H9 (cell line): Measurements from ENCODE around the gene GNB1L. TPM values are rescaled to one million over a fixed set of nuclear protein-coding genes. Genes with fewer than 3 reads are reported as not detected.

ENCODE experiments used
- DNase-seq: peaks from one replicate; pipeline ENCODE4 v3.0.0-alpha.2; 2017
- H2AFZ ChIP-seq: one replicate; pipeline ENCODE4 v1.6.1; 2013; ENCODE audit warnings: mild to moderate bottlenecking, low read length, control low read depth, moderate library complexity
- H2AK5ac ChIP-seq: 2 replicates; pipeline ENCODE4 v1.6.1; 2013; ENCODE audit warnings: low read length, control low read depth, mixed read lengths; ENCODE audit not compliant: insufficient read length
- H2BK120ac ChIP-seq: one replicate; pipeline ENCODE4 v1.6.1; 2013; ENCODE audit warnings: low read depth, mild to moderate bottlenecking, low read length, control low read depth, inconsistent platforms; ENCODE audit not compliant: poor library complexity, severe bottlenecking
- H2BK12ac ChIP-seq: 2 replicates; pipeline ENCODE4 v1.6.1; 2013; ENCODE audit warnings: low read length, control low read depth, mixed read lengths, low read depth; ENCODE audit not compliant: insufficient read length
- H2BK15ac ChIP-seq: 2 replicates; pipeline ENCODE4 v1.6.1; 2013; ENCODE audit warnings: low read depth, low read length, control low read depth
- H2BK20ac ChIP-seq: one replicate; pipeline ENCODE4 v1.6.1; 2013; ENCODE audit warnings: low read depth, mild to moderate bottlenecking, low read length, control low read depth, inconsistent platforms; ENCODE audit not compliant: poor library complexity, severe bottlenecking
- H2BK5ac ChIP-seq: 2 replicates; pipeline ENCODE4 v1.6.1; 2013; ENCODE audit warnings: low read length, control low read depth, mixed read lengths; ENCODE audit not compliant: insufficient read length
- H3K14ac ChIP-seq: 2 replicates; pipeline ENCODE4 v1.6.1; 2013; ENCODE audit warnings: low read length, control low read depth; ENCODE audit not compliant: insufficient read depth
- H3K18ac ChIP-seq: 2 replicates; pipeline ENCODE4 v1.6.1; 2013; ENCODE audit warnings: low read depth, mild to moderate bottlenecking, mixed read lengths, low read length, control low read depth; ENCODE audit not compliant: insufficient read length
- H3K23ac ChIP-seq: 2 replicates; pipeline ENCODE4 v1.6.1; 2013; ENCODE audit warnings: low read length, control low read depth, mixed read lengths, low read depth; ENCODE audit not compliant: insufficient read length
- H3K23me2 ChIP-seq: 2 replicates; pipeline ENCODE4 v1.6.1; 2013; ENCODE audit warnings: low read depth, mild to moderate bottlenecking, mixed read lengths, low read length, control low read depth; ENCODE audit not compliant: insufficient read length, poor library complexity, severe bottlenecking
- H3K27ac ChIP-seq: 2 replicates; pipeline ENCODE4 v1.5.1; 2013; ENCODE audit warnings: low read length, control low read depth, mixed read lengths, low read depth; ENCODE audit not compliant: insufficient read length
- H3K27me3 ChIP-seq: 2 replicates; pipeline ENCODE4 v1.6.1; 2013; ENCODE audit warnings: low read length, control low read depth, inconsistent platforms; ENCODE audit not compliant: insufficient read depth
- H3K4ac ChIP-seq: 2 replicates; pipeline ENCODE4 v1.6.1; 2013; ENCODE audit warnings: low read depth, mild to moderate bottlenecking, control low read depth, inconsistent platforms, low read length, moderate library complexity
- H3K4me1 ChIP-seq: 2 replicates; pipeline ENCODE4 v1.6.1; 2013; ENCODE audit warnings: low read length, control low read depth, inconsistent platforms; ENCODE audit not compliant: insufficient read depth
- H3K4me2 ChIP-seq: 2 replicates; pipeline ENCODE4 v1.6.1; 2013; ENCODE audit warnings: low read length, control low read depth, mixed read lengths; ENCODE audit not compliant: insufficient read length, insufficient read depth
- H3K56ac ChIP-seq: 2 replicates; pipeline ENCODE4 v1.6.1; 2013; ENCODE audit warnings: low read depth, mild to moderate bottlenecking, mixed read lengths, low read length, control low read depth; ENCODE audit not compliant: insufficient read length
- H3K79me1 ChIP-seq: 2 replicates; pipeline ENCODE4 v1.6.1; 2013; ENCODE audit warnings: low read depth, mild to moderate bottlenecking, moderate library complexity, low read length, control low read depth, inconsistent platforms; ENCODE audit not compliant: insufficient read depth, poor library complexity, severe bottlenecking
- H3K79me2 ChIP-seq: 2 replicates; pipeline ENCODE4 v1.6.1; 2013; ENCODE audit warnings: low read length, control low read depth, inconsistent platforms; ENCODE audit not compliant: insufficient read depth
- H3K9ac ChIP-seq: 2 replicates; pipeline ENCODE4 v1.6.1; 2013; ENCODE audit warnings: low read length, control low read depth, mixed read lengths; ENCODE audit not compliant: insufficient read length; ENCODE audit errors: extremely low read depth
- H3K9me3 ChIP-seq: one replicate; pipeline ENCODE4 v1.6.1; 2013; ENCODE audit warnings: low read depth, low read length, inconsistent platforms; ENCODE audit not compliant: control insufficient read depth
- H3T11ph ChIP-seq: one replicate; pipeline ENCODE4 v1.6.1; 2013; ENCODE audit warnings: mild to moderate bottlenecking, low read length, control low read depth, inconsistent platforms
- H4K20me1 ChIP-seq: one replicate; pipeline ENCODE4 v1.6.1; 2013; ENCODE audit not compliant: control insufficient read depth, insufficient read length, insufficient read depth
- H4K5ac ChIP-seq: 2 replicates; pipeline ENCODE4 v1.6.1; 2013; ENCODE audit warnings: low read depth, mild to moderate bottlenecking, mixed read lengths, low read length, control low read depth; ENCODE audit not compliant: insufficient read length
- H4K8ac ChIP-seq: replicated peaks from 2 replicates; pipeline ENCODE4 v1.6.1; 2013; ENCODE audit warnings: low read length, control low read depth, mixed read lengths, low read depth; ENCODE audit not compliant: insufficient read length
- H4K91ac ChIP-seq: 2 replicates; pipeline ENCODE4 v1.6.1; 2013; ENCODE audit warnings: low read depth, mild to moderate bottlenecking, moderate library complexity, mixed read lengths, low read length, control low read depth; ENCODE audit not compliant: insufficient read length
- H3K27ac Mint-ChIP-seq, 3 experiments: 2 replicates in 2 of 3; 3 replicates in 1 of 3; pipeline ENCODE4 v1.8.0; 2020 to 2021; ENCODE audit warnings: mixed read lengths in 3 of 3, mild to moderate bottlenecking in 1 of 3, moderate library complexity in 1 of 3
- H3K27me3 Mint-ChIP-seq: 2 replicates; pipeline ENCODE4 v1.8.0; 2021; ENCODE audit warnings: low read depth, mild to moderate bottlenecking, moderate library complexity, mixed read lengths
- H3K36me3 Mint-ChIP-seq, 3 experiments: 2 replicates in 2 of 3; 3 replicates in 1 of 3; pipeline ENCODE4 v1.8.0; 2020 to 2021; ENCODE audit warnings: low read depth in 3 of 3, mixed read lengths in 3 of 3; ENCODE audit not compliant: insufficient read depth in 1 of 3
- H3K4me1 Mint-ChIP-seq, 2 experiments: 2 replicates each; pipeline ENCODE4 v1.8.0; 2020; ENCODE audit warnings: mixed read lengths in 2 of 2
- H3K4me3 Mint-ChIP-seq, 2 experiments: 2 replicates in 1 of 2; 3 replicates in 1 of 2; pipeline ENCODE4 v1.8.0; 2020 to 2021; ENCODE audit warnings: mild to moderate bottlenecking in 2 of 2, mixed read lengths in 2 of 2, moderate library complexity in 1 of 2
- H3K9me3 Mint-ChIP-seq, 2 experiments: 2 replicates in 1 of 2; 3 replicates in 1 of 2; pipeline ENCODE4 v1.8.0; 2020; ENCODE audit warnings: mild to moderate bottlenecking in 2 of 2, mixed read lengths in 2 of 2, moderate library complexity in 1 of 2
- WGBS: extraction: QIAGEN DNeasy Blood & Tissue Kit; methylation state at CpG from one replicate; pipeline ENCODE4 v1.1.7; 2013; ENCODE audit warnings: missing lambda C conversion rate, low lambda C conversion rate, mixed read lengths; ENCODE audit not compliant: insufficient read length; ENCODE audit errors: extremely low coverage; 5-methylcytosine and 5-hydroxymethylcytosine counted together
- total RNA-seq: library from RNA; stranded (reverse); gene quantifications from 2 replicates; pipeline ENCODE4 v1.2.1, GENCODE V29; 2021
- TF ChIP-seq, protein P1 (sequence below): fragments of 200-600 bp; sonication (generic); conservative IDR thresholded peaks from 3 replicates; pipeline ENCODE4 v1.8.0; 2021; ENCODE audit warnings: antibody characterized with exemption, mild to moderate bottlenecking

The GNB1L gene
- total RNA-seq, 1 experiment from 2014 or later: 22.4 TPM

DNA sequence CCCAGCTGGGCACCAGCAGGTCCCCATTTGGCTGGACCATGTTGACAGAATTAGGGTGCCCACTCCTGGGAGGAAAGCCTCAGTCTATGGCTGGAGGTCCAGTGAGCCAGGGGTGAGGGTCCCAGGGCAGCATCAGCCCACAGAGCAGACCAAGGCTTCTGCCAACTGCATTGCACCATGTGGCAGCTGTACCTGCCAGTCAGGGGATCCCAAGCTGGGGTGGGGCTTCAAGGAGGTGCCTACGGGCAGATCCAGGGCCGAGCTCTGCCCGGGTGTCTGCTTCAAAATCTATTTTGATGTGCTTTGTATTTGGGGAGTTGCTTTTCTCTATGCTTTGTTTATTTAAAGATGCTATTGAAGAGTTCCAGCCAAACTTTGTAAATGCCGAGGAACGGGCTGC, 120.9 kb downstream of the GNB1L start:
- Histone ChIP-seq H3K23me2 (peaks cover 2% of the 10 kb centered on the region), H3K27ac (no peak overlapping the region), H3K4ac (no peak overlapping the region), H3K79me1 (no peaks in the 10 kb centered on the region), H4K91ac (no peak overlapping the region), H3K23ac (no peak overlapping the region), H3K18ac (no peak overlapping the region), H3K4me2 (no peak overlapping the region), H2BK12ac (no peak overlapping the region), H3K9me3 (no peaks in the 10 kb centered on the region), H3K27me3 (no peaks in the 10 kb centered on the region; the same call in 1 of the 2 replicates), H3K79me2 (no peaks in the 10 kb centered on the region), H3K9ac (no peak overlapping the region), H3T11ph (no peak overlapping the region), H2BK15ac (no peak overlapping the region), H2AFZ (no peak overlapping the region), H3K56ac (no peak overlapping the region), H2BK120ac (no peak overlapping the region), H4K8ac (no peak overlapping the region), H2BK20ac (no peak overlapping the region), H4K20me1 (no peaks in the 10 kb centered on the region), H3K4me1 (no peaks in the 10 kb centered on the region), H3K14ac (no peak overlapping the region), H4K5ac (no peak overlapping the region), H2AK5ac (no peak overlapping the region), H2BK5ac (no peak overlapping the region)
- no peaks in the 10 kb centered on the region; a peak in 1 of 5 replicates for H3K9me3 Mint-ChIP-seq
- WGBS: no CpG with 5 or more reads among the region's 5 CpGs
- peaks cover 30% of the 10 kb centered on the region for H3K27me3 Mint-ChIP-seq
- peaks cover 6 to 9% of the 10 kb centered on the region in 2 experiments for H3K4me1 Mint-ChIP-seq
- no peak overlapping the region for H3K27ac Mint-ChIP-seq
- H3K4me3 Mint-ChIP-seq: no peak overlapping the region; a peak in 1 of 5 replicates
- TF ChIP-seq, protein P1, sequence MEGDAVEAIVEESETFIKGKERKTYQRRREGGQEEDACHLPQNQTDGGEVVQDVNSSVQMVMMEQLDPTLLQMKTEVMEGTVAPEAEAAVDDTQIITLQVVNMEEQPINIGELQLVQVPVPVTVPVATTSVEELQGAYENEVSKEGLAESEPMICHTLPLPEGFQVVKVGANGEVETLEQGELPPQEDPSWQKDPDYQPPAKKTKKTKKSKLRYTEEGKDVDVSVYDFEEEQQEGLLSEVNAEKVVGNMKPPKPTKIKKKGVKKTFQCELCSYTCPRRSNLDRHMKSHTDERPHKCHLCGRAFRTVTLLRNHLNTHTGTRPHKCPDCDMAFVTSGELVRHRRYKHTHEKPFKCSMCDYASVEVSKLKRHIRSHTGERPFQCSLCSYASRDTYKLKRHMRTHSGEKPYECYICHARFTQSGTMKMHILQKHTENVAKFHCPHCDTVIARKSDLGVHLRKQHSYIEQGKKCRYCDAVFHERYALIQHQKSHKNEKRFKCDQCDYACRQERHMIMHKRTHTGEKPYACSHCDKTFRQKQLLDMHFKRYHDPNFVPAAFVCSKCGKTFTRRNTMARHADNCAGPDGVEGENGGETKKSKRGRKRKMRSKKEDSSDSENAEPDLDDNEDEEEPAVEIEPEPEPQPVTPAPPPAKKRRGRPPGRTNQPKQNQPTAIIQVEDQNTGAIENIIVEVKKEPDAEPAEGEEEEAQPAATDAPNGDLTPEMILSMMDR: no peak
- no peak for DNase-seq
- no peaks in the 10 kb centered on the region for H3K36me3 Mint-ChIP-seq

Other genes starting within 250 kb of the GNB1L start
- 17.7 and 17.8 TPM in 2 replicates for gene SEPTIN5, start 140.4 kb downstream of the GNB1L start, total RNA-seq
- 2.4 and 3.4 TPM in 2 replicates for gene GP1BB, start 131.3 kb downstream of the GNB1L start, total RNA-seq
- gene TBX1, start 94.1 kb downstream of the GNB1L start, total RNA-seq: 2.2 and 2.5 TPM in 2 replicates
- 24.0 and 24.4 TPM in 2 replicates for gene RTL10, start within 50 bp of the GNB1L start, total RNA-seq
- gene COMT, start 86.9 kb upstream of the GNB1L start, total RNA-seq: 42.2 and 43.3 TPM in 2 replicates
- gene TXNRD2, start 86.9 kb upstream of the GNB1L start, total RNA-seq: 22.9 and 25.5 TPM in 2 replicates
- gene ARVCF, start 161.9 kb upstream of the GNB1L start, total RNA-seq: 40.7 and 41.1 TPM in 2 replicates
- 14.6 and 22.9 TPM in 2 replicates for gene TANGO2, start 166.2 kb upstream of the GNB1L start, total RNA-seq
- gene DGCR8, start 225.4 kb upstream of the GNB1L start, total RNA-seq: 71.2 and 74.5 TPM in 2 replicates